ENCODE measurements around the gene SPDYE2.
"Not testable (repeated sequence)": the region's sequence is repeated elsewhere in the genome, so short reads cannot be mapped to it uniquely, and the experiment has no call there.

The SPDYE2 gene

DNA sequence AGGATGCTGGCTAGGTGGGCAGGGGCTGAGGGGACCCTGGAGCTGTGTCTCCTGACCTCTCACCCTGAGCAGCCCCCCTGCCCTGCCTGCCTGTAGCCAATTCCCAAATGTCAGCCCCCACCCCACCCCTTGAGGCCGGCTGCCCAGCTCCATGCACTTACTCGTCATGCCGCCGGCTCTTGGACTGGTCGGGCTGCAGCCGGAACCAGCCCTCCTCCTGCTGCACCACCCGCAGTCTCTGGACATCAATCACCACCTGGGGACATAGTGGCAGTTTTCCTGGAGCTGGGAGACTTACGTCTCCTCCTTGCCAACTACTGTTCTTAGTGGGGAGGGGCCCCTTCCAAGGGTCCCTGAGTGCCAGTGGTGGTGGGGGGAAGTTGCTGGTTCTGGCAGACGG is 48.7 kb downstream of the SPDYE2 start:
- DNase-seq (ENCODE audit: low read depth, low spot score), result not testable (repeated sequence)

GRCh38 chr7:102602317-102602716 is 51.3 kb downstream of the SPDYE2 start:
- DNase-seq (ENCODE audit: low read depth, low spot score), result not testable (repeated sequence)

GRCh38 chr7:102604431-102605145 is 53.6 kb downstream of the SPDYE2 start:
- not testable (repeated sequence) for DNase-seq (ENCODE audit: low read depth, low spot score)

- DNase-seq (ENCODE audit: low read depth, low spot score), result not testable (repeated sequence)
These were observed 55.8 kb downstream of the SPDYE2 start for GRCh38 chr7:102606848-102607247.

- DNase-seq (ENCODE audit: low read depth, low spot score), result not testable (repeated sequence)
These were observed 58.7 kb downstream of the SPDYE2 start for GRCh38 chr7:102609734-102610133.

GRCh38 chr7:102610441-102610840 is 59.4 kb downstream of the SPDYE2 start:
- DNase-seq (ENCODE audit: low read depth, low spot score), result not testable (repeated sequence)

DNA sequence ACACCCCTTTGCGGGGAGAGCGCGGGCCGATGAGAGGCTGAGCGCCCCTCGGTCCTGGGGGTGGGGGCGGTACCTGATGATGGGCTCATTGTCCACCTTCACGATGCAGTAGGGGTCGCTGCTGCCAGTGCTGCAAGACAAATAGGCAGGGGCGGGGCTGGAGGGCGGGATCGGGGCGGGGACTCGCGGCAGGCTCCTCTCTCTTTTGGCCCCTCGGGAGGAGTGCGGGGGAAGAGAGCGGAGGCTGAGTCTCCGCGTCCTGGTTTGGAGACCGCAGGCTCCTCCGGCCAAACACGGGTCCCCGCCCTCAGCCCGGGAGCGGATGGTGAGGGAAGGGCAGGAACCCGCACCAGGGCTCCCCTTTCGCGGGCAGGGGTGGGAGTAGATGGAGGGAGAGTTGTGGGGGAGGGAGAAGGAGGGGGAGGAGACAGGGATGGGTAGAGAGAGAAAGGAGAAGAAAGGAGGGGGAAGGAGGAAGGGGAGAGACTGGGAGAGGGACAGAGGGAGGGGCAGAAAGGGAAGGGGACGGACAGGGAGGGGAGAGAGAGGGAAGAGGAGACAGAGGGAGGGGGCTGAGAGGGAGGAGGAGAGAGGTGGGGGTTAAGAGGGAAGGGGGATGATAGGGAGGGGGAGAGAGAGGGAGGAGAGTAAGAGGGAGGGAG is 60.1 kb downstream of the SPDYE2 start:
- DNase-seq (ENCODE audit: low read depth, low spot score), result not testable (repeated sequence)

DNA sequence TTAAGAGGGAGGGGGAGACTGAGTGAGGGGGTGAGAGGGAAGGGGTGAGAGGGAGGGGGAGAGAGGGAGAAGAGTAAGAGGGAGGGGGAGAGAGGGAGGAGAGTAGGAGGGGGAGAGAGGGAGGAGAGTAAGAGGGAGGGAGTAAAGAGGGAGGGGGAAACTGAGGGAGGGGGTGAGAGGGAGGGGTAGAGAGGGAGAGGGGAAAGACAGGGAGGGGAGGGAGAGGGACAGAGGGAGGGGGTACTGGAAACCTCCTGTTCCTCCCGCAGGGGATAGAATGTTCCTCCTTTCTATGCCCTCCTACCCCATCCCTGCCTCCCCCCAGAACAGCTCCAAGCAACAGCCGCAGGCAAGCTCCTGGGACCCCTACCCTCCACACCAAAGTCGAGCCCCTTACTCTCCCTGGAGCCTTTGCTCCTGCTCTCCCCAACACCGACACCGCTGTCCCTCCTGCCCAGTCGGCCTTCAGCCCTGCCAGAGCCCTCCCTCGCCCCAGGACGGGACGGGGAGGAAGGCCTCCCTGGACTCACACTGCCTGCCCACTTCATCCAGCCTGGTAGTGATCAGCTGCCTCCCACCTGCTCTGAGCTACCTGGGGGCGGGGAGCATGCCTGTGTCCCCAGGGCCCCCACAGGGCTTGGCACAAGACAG is 60.8 kb downstream of the SPDYE2 start:
- DNase-seq (ENCODE audit: low read depth, low spot score), result not testable (repeated sequence)
